ENCODE measurements around the gene MEF2D. TPM values are rescaled to one million over a fixed set of nuclear protein-coding genes. Genes with fewer than 3 reads are reported as not detected.
A peak's percentile ranks its signal among the peaks of the same experiment; 100 is the strongest.

MEF2D gene
- total RNA-seq, 1 experiment from 2014 or later = 18.7 TPM

DNA sequence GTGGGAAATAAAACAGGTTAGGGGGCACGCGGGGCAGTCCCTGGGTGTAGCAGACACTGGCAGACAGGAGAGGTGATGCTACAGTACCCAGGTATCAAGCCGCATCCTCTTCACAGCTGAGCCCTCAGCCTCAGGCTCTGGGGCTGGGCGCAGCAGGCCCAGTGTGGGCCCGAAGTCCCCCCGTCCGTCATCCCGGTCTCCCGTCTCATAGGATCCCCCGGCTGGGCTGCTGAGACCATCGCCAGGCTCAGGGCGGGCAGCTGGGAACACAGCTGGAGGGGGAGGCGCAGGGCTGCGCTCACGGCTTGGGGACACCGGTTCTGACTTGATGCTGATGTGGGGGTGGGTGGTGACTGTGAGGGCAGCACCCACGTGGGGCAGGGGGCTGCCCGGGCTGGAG lies 32.7 kb downstream of the MEF2D start:
- Histone ChIP-seq H3K56ac (ENCODE audit: insufficient read length, low read depth, low read length) (no peak overlapping the region), H3K79me1 (ENCODE audit: insufficient read depth, low read depth, low read length, poor library complexity, severe bottlenecking) (no peaks in the 10 kb centered on the region), H2AK5ac (ENCODE audit: insufficient read length, low read length) (no peak overlapping the region), H3K18ac (ENCODE audit: insufficient read length, low read depth, low read length) (no peak overlapping the region), H2BK12ac (ENCODE audit: insufficient read length, low read depth, low read length) (no peak overlapping the region), H3K4me1 (ENCODE audit: insufficient read depth, low read length) (peaks cover 2% of the 10 kb centered on the region; the same call in 1 of the 2 replicates), H3K4me2 (ENCODE audit: insufficient read depth, insufficient read length, low read length) (no peak overlapping the region), H3K4ac (ENCODE audit: low read depth, low read length) (no peak overlapping the region), H2BK5ac (ENCODE audit: insufficient read length, low read length) (no peak overlapping the region), H4K20me1 (ENCODE audit: control insufficient read depth, insufficient read depth, insufficient read length) (no peaks in the 10 kb centered on the region), H3K27ac (ENCODE audit: insufficient read length, low read depth, low read length) (no peak overlapping the region), H3T11ph (ENCODE audit: low read length) (no peak overlapping the region), H3K79me2 (ENCODE audit: insufficient read depth, low read length) (no peaks in the 10 kb centered on the region), H2BK15ac (ENCODE audit: low read depth, low read length) (no peak overlapping the region), H2BK120ac (ENCODE audit: low read depth, low read length, poor library complexity, severe bottlenecking) (no peak overlapping the region), H3K9ac (ENCODE audit: extremely low read depth, insufficient read length, low read length) (no peak overlapping the region), H4K5ac (ENCODE audit: insufficient read length, low read depth, low read length) (no peak overlapping the region), H2BK20ac (ENCODE audit: low read depth, low read length, poor library complexity, severe bottlenecking) (no peak overlapping the region), H3K23me2 (ENCODE audit: insufficient read length, low read depth, low read length, poor library complexity, severe bottlenecking) (no peaks in the 10 kb centered on the region), H4K8ac (replicated peaks; ENCODE audit: insufficient read length, low read depth, low read length) (no peak overlapping the region), H3K27me3 (ENCODE audit: insufficient read depth, low read length) (no peaks in the 10 kb centered on the region), H4K91ac (ENCODE audit: insufficient read length, low read depth, low read length) (no peak overlapping the region), H3K23ac (ENCODE audit: insufficient read length, low read depth, low read length) (no peak overlapping the region), H3K9me3 (ENCODE audit: control insufficient read depth, low read depth, low read length) (no peaks in the 10 kb centered on the region), H3K14ac (ENCODE audit: insufficient read depth, low read length) (no peak overlapping the region), H2AFZ (ENCODE audit: low read length) (no peak overlapping the region)
- Mint-ChIP-seq H3K4me3 (no peak overlapping the region), H3K27ac (peak overlapping the region in 1 of 3 experiments; percentile 43; a peak in 1 of 7 replicates), H3K27me3 (ENCODE audit: low read depth) (peaks cover 1% of the 10 kb centered on the region; the same call in 1 of the 2 replicates), H3K9me3 (no peaks in the 10 kb centered on the region), H3K4me1 (peaks cover 27 to 38% of the 10 kb centered on the region in 2 experiments), H3K36me3 (ENCODE audit: insufficient read depth in 1 of 3, low read depth in 3 of 3) (peaks cover 3 to 14% (median 13%) of the 10 kb centered on the region in 3 experiments; a peak in 5 of 7 replicates)
- WGBS (ENCODE audit: extremely low coverage, insufficient read length, low lambda C conversion rate) = no CpG with 5 or more reads among the region's 18 CpGs
- TF ChIP-seq CTCF (conservative IDR thresholded peaks at IDR 0.05) = no peak
- no peak for DNase-seq
